HepG2 (cell line): ENCODE results near the gene BCAS3. TPM values are rescaled to one million over a fixed set of nuclear protein-coding genes. Genes with fewer than 3 reads are reported as not detected.

Experiments
- CCDC6 ChIP-seq: sonication (generic); formaldehyde crosslinking; IDR thresholded peaks from 2 replicates; pipeline ENCODE4 v1.8.1; 2022; ENCODE audit warnings: mild to moderate bottlenecking, missing genetic modification reagents, moderate library complexity
- CSRNP1 ChIP-seq: sonication (generic); formaldehyde crosslinking; IDR thresholded peaks from 2 replicates; pipeline ENCODE4 v1.8.1; 2023; ENCODE audit warnings: mild to moderate bottlenecking, missing genetic modification reagents
- FOXO1 ChIP-seq: sonication (generic); formaldehyde crosslinking; IDR thresholded peaks from 2 replicates; pipeline ENCODE4 v1.4.0; 2020; ENCODE audit warnings: missing genetic modification reagents
- FOXO4 ChIP-seq: sonication (generic); formaldehyde crosslinking; conservative IDR thresholded peaks from 2 replicates; pipeline ENCODE4 v1.8.1; 2023; ENCODE audit warnings: missing genetic modification reagents
- HNRNPH1 ChIP-seq: fragments of 200-400 bp; formaldehyde crosslinking; optimal IDR thresholded peaks from 2 replicates; pipeline ENCODE3; 2017; ENCODE audit warnings: mild to moderate bottlenecking, low read depth, low read length
- JUND ChIP-seq: sonication (generic); formaldehyde crosslinking; IDR thresholded peaks from 2 replicates; pipeline ENCODE4 v1.8.0; 2022; ENCODE audit warnings: mild to moderate bottlenecking, missing genetic modification reagents
- KDM4B ChIP-seq: sonication (generic); formaldehyde crosslinking; IDR thresholded peaks from 2 replicates; pipeline ENCODE4 v1.4.0; 2020; ENCODE audit warnings: missing genetic modification reagents
- MED13 ChIP-seq: sonication (generic); formaldehyde crosslinking; IDR thresholded peaks from 2 replicates; pipeline ENCODE4 v1.5.0; 2020; ENCODE audit warnings: missing genetic modification reagents
- POLR2AphosphoS5 ChIP-seq: IDR thresholded peaks from 2 replicates; pipeline ENCODE4 v1.6.1; 2012; ENCODE audit warnings: low read depth, low read length
- RXRB ChIP-seq: IDR thresholded peaks from 2 replicates; pipeline ENCODE4 v1.6.1; 2016; ENCODE audit warnings: borderline replicate concordance, missing genetic modification reagents, missing compliant biosample characterization
- SMC3 ChIP-seq: IDR thresholded peaks from 2 replicates; pipeline ENCODE4 v1.6.1; 2011; ENCODE audit warnings: low read length, improper control_type of control experiment
- SOX6 ChIP-seq, 2 experiments: fragments of 450-650 bp in 1 of 2; sonication (generic) in 1 of 2; formaldehyde crosslinking in 1 of 2; IDR thresholded peaks; 2 replicates each; pipeline versions ENCODE4 v1.4.0 to v1.6.1; 2017 to 2020; ENCODE audit warnings: antibody characterized with exemption in 1 of 2, mild to moderate bottlenecking in 1 of 2, missing genetic modification reagents in 1 of 2
- ZNF275 ChIP-seq: sonication (generic); formaldehyde crosslinking; IDR thresholded peaks from 2 replicates; pipeline ENCODE4 v1.8.0; 2022; ENCODE audit warnings: missing genetic modification reagents, mild to moderate bottlenecking, inconsistent platforms, borderline replicate concordance
- ZNF414 ChIP-seq: sonication (generic); formaldehyde crosslinking; IDR thresholded peaks from 2 replicates; pipeline ENCODE4 v1.5.0; 2020; ENCODE audit warnings: missing genetic modification reagents
- ZNF513 ChIP-seq: sonication (generic); formaldehyde crosslinking; conservative IDR thresholded peaks from 2 replicates; pipeline ENCODE4 v1.5.0; 2020; ENCODE audit warnings: missing genetic modification reagents
- ZNF839 ChIP-seq: sonication (generic); formaldehyde crosslinking; IDR thresholded peaks from 2 replicates; pipeline ENCODE4 v1.4.0; 2020; ENCODE audit warnings: missing genetic modification reagents, mild to moderate bottlenecking, borderline replicate concordance
- polyA plus RNA-seq, 8 experiments: library from polyadenylated mRNA; depleted of rRNA in 3 of 8; stranded (reverse) in 7 of 8; unstranded in 1 of 8; fragments of >200 nt; fragmentation: Illumina TruSeq in 4 of 8; extraction: Trizol in 4 of 8; gene quantifications; 2 replicates each; pipeline versions ENCODE4 v1.2.1 to v1.2.3, GENCODE V29; 2011 to 2016; ENCODE audit warnings: low read depth in 4 of 8, missing spikeins in 1 of 8, mixed read lengths in 1 of 8; ENCODE audit not compliant: insufficient read depth in 1 of 8
- total RNA-seq, 5 experiments: library from RNA; depleted of rRNA; stranded (reverse); fragments of >200 nt; fragmentation: Illumina TruSeq; extraction: Trizol; gene quantifications; 2 replicates each; pipeline ENCODE4 v1.2.3, GENCODE V29; 2016; ENCODE audit warnings: low read depth in 1 of 5
- TF ChIP-seq, protein P1 (sequence below): sonication (generic); formaldehyde crosslinking; conservative IDR thresholded peaks from 2 replicates; pipeline ENCODE4 v1.4.0; 2020; ENCODE audit warnings: mild to moderate bottlenecking, missing genetic modification reagents, moderate library complexity

BCAS3 gene
- total and polyA plus RNA-seq, 2 of the 13 experiments (the other 11 are each of a cell fraction or from before 2014, with no cell fraction given): 10.7 to 11.2 TPM

GRCh38 chr17:61389670-61390478 lies 712.2 kb downstream of the BCAS3 start (continued):
- TF ChIP-seq ZNF275 (0 out of 2 replicates have a peak, but pooled peaks have one; percentile 82), KDM4B (CRISPR knock-in tag) (no peak), CSRNP1 (CRISPR knock-in tag) (peak; percentile 40; the same call in 1 of the 2 replicates), ZNF414 (CRISPR knock-in tag) (0 out of 2 replicates have a peak, but pooled peaks have one; percentile 76), FOXO4 (CRISPR knock-in tag) (no peak), ZNF839 (CRISPR knock-in tag) (peak; percentile 65; the same call in 1 of the 2 replicates), ZNF513 (no peak), HNRNPH1 (no peak), SMC3 (peak; percentile 57; the same call in 1 of the 2 replicates), FOXO1 (peak; percentile 36; the same call in 1 of the 2 replicates), JUND (CRISPR knock-in tag) (peak; percentile 14; the same call in 1 of the 2 replicates), RXRB (peak; percentile 51; the same call in 1 of the 2 replicates), CCDC6 (CRISPR knock-in tag) (peak; percentile 38; the same call in 1 of the 2 replicates), POLR2AphosphoS5 (no peak), MED13 (peak; percentile 57; the same call in 1 of the 2 replicates), SOX6 (IDR thresholded peaks at IDR 0.05) (no peak), SOX6 (CRISPR knock-in tag; IDR thresholded peaks at IDR 0.05) (peak; percentile 48; the same call in 1 of the 2 replicates)
- TF ChIP-seq, protein P1, sequence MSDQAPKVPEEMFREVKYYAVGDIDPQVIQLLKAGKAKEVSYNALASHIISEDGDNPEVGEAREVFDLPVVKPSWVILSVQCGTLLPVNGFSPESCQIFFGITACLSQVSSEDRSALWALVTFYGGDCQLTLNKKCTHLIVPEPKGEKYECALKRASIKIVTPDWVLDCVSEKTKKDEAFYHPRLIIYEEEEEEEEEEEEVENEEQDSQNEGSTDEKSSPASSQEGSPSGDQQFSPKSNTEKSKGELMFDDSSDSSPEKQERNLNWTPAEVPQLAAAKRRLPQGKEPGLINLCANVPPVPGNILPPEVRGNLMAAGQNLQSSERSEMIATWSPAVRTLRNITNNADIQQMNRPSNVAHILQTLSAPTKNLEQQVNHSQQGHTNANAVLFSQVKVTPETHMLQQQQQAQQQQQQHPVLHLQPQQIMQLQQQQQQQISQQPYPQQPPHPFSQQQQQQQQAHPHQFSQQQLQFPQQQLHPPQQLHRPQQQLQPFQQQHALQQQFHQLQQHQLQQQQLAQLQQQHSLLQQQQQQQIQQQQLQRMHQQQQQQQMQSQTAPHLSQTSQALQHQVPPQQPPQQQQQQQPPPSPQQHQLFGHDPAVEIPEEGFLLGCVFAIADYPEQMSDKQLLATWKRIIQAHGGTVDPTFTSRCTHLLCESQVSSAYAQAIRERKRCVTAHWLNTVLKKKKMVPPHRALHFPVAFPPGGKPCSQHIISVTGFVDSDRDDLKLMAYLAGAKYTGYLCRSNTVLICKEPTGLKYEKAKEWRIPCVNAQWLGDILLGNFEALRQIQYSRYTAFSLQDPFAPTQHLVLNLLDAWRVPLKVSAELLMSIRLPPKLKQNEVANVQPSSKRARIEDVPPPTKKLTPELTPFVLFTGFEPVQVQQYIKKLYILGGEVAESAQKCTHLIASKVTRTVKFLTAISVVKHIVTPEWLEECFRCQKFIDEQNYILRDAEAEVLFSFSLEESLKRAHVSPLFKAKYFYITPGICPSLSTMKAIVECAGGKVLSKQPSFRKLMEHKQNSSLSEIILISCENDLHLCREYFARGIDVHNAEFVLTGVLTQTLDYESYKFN (CRISPR knock-in tag): no peak; the same call in 1 of the 2 replicates
